COR-L47 (cell line): ENCODE data around the gene PDAP1.
A peak's percentile ranks its signal among the peaks of the same experiment; 100 is the strongest.
"Not testable (repeated sequence)": the region's sequence is repeated elsewhere in the genome, so short reads cannot be mapped to it uniquely, and the experiment has no call there.

Experiments used
- DNase-seq: peaks from one replicate; lab custom pipeline; 2025; lab: John Stamatoyannopoulos, UW

Gene PDAP1

GRCh38 chr7:99408379-99409191 lies at the start of gene PDAP1, which contains the start of gene BUD31:
TSS of gene PDAP1 (minus strand) at chr7:99408597. CDS start at chr7:99408548, 49 bp downstream.
TSS of gene BUD31 (plus strand) at chr7:99408969. CDS start at chr7:99411093, 2,124 bp downstream.
- peak; percentile 92 for DNase-seq

GRCh38 chr7:99457650-99458493 lies 49.5 kb upstream of the PDAP1 start:
- no peak for DNase-seq

GRCh38 chr7:99457050-99457649 lies 48.8 kb upstream of the PDAP1 start:
- no peak for DNase-seq

GRCh38 chr7:99456288-99456687 lies 47.9 kb upstream of the PDAP1 start:
- DNase-seq = no peak

GRCh38 chr7:99455874-99456273 lies 47.5 kb upstream of the PDAP1 start:
- no peak for DNase-seq

- DNase-seq = no peak
These were observed 44.7 kb upstream of the PDAP1 start for GRCh38 chr7:99453105-99453504.

- DNase-seq = no peak
These were observed 44.1 kb upstream of the PDAP1 start for GRCh38 chr7:99452541-99452940.

- no peak for DNase-seq
These were observed 43.5 kb upstream of the PDAP1 start for GRCh38 chr7:99451936-99452335.

GRCh38 chr7:99449326-99449725 lies 40.9 kb upstream of the PDAP1 start:
- no peak for DNase-seq

GRCh38 chr7:99448855-99449254 lies 40.5 kb upstream of the PDAP1 start:
- DNase-seq = no peak

- no peak for DNase-seq
These were observed 39.5 kb upstream of the PDAP1 start for GRCh38 chr7:99447943-99448342.

- no peak for DNase-seq
These were observed 37.7 kb upstream of the PDAP1 start for GRCh38 chr7:99446096-99446495.

- DNase-seq = no peak
These were observed 31.8 kb upstream of the PDAP1 start for GRCh38 chr7:99440195-99440594.

GRCh38 chr7:99438573-99439480 lies 30.4 kb upstream of the PDAP1 start, which contains the start of the genes CPSF4 and PTCD1:
TSS of gene CPSF4 (plus strand) at chr7:99438943. CDS start at chr7:99439083, 140 bp downstream.
TSS of gene PTCD1 (minus strand) at chr7:99438798. CDS start at chr7:99435242, 3,556 bp downstream.
- peak; percentile 92 for DNase-seq

GRCh38 chr7:99437946-99438572 lies 29.7 kb upstream of the PDAP1 start:
- DNase-seq = no peak

GRCh38 chr7:99433158-99433557 lies 24.8 kb upstream of the PDAP1 start:
- no peak for DNase-seq

GRCh38 chr7:99431756-99432540 lies 23.6 kb upstream of the PDAP1 start:
- not testable (repeated sequence) for DNase-seq

- DNase-seq = no peak
These were observed 21.4 kb upstream of the PDAP1 start for GRCh38 chr7:99429756-99430155.

- DNase-seq = no peak
These were observed 20.7 kb upstream of the PDAP1 start for GRCh38 chr7:99428972-99429566.
